Measurements from ENCODE around the gene CLIP2.

GRCh38 chr7:74320645-74321221 is 31.5 kb downstream of the CLIP2 start:
- TF ChIP-seq CTCF (conservative IDR thresholded peaks at IDR 0.05; ENCODE audit: low read length) (no peak), EZH2phosphoT487 (IDR thresholded peaks at IDR 0.05; ENCODE audit: borderline replicate concordance) (no peak)

All from Loucy (cell line).